Neural crest cell (in vitro differentiated cells): ENCODE data around the gene FRMD4A. TPM values are rescaled to one million over a fixed set of nuclear protein-coding genes. Genes with fewer than 3 reads are reported as not detected.

ENCODE experiments used
- DNase-seq: peaks from one replicate; pipeline ENCODE4 v3.0.0; 2021; ENCODE audit warnings: low read depth, mixed read lengths, low spot score
- H3K27ac Mint-ChIP-seq: one replicate; pipeline ENCODE4 v1.8.0; 2021; ENCODE audit warnings: mild to moderate bottlenecking, mixed read lengths; ENCODE audit not compliant: unreplicated experiment
- H3K27me3 Mint-ChIP-seq: 2 replicates; pipeline ENCODE4 v1.8.0; 2021; ENCODE audit warnings: low read depth, mild to moderate bottlenecking, mixed read lengths
- H3K36me3 Mint-ChIP-seq: 2 replicates; pipeline ENCODE4 v1.8.0; 2021; ENCODE audit warnings: low read depth, mild to moderate bottlenecking, mixed read lengths
- H3K4me1 Mint-ChIP-seq: 2 replicates; pipeline ENCODE4 v1.8.0; 2021; ENCODE audit warnings: mixed read lengths
- H3K4me3 Mint-ChIP-seq: one replicate; pipeline ENCODE4 v1.8.0; 2021; ENCODE audit warnings: mild to moderate bottlenecking, mixed read lengths
- H3K9me3 Mint-ChIP-seq: 2 replicates; pipeline ENCODE4 v1.8.0; 2021; ENCODE audit warnings: mixed read lengths
- CTCF ChIP-seq: fragments of 200-600 bp; sonication (generic); conservative IDR thresholded peaks from 2 replicates; pipeline ENCODE4 v1.5.0; 2021; ENCODE audit warnings: antibody characterized with exemption, mild to moderate bottlenecking
- total RNA-seq: library from RNA; stranded (reverse); gene quantifications from 2 replicates; pipeline ENCODE4 v1.2.1, GENCODE V29; 2021

FRMD4A gene
- total RNA-seq, 1 donor from 2014 or later = 65.3 TPM

GRCh38 chr10:13969118-13969791 lies 361.5 kb downstream of the FRMD4A start:
- no peak for TF ChIP-seq CTCF
- H3K4me1 Mint-ChIP-seq = peaks cover 3% of the 10 kb centered on the region
- DNase-seq = no peak
- H3K27ac Mint-ChIP-seq = no peak overlapping the region
- no peaks in the 10 kb centered on the region for H3K27me3 Mint-ChIP-seq
- no peaks in the 10 kb centered on the region for H3K9me3 Mint-ChIP-seq
- peaks cover 4% of the 10 kb centered on the region for H3K36me3 Mint-ChIP-seq
- H3K4me3 Mint-ChIP-seq = no peak overlapping the region

- no peaks in the 10 kb centered on the region for H3K9me3 Mint-ChIP-seq
- no peak for TF ChIP-seq CTCF
- H3K27ac Mint-ChIP-seq = no peak overlapping the region
- DNase-seq = no peak
- peaks cover 41% of the 10 kb centered on the region for H3K4me1 Mint-ChIP-seq
- H3K27me3 Mint-ChIP-seq = no peaks in the 10 kb centered on the region
- peaks cover 11% of the 10 kb centered on the region for H3K36me3 Mint-ChIP-seq
- no peak overlapping the region for H3K4me3 Mint-ChIP-seq
These were observed 368.9 kb downstream of the FRMD4A start for GRCh38 chr10:13961853-13962252.

DNA sequence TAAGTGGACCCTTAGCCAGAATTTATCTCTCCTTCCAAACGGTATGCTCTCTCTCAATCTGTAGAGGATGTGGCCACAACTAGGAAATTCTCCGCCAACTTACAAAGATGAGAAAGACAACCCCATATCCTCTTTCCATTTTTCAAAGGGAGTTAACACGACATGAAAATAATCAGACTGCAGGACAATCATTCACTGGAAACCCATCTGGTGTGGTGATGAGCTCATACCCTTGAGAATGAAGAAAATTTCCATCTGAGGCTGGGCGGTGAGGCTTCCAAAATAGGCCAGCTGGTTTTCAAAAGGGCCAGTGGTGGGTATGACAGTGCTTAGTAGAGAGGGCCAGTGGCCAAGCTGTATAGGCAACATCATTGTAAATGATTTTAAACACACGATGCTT lies 369.6 kb downstream of the FRMD4A start:
- Mint-ChIP-seq H3K9me3 (no peaks in the 10 kb centered on the region), H3K36me3 (peaks cover 7% of the 10 kb centered on the region), H3K4me3 (no peak overlapping the region), H3K27ac (no peak overlapping the region), H3K4me1 (peaks cover 46% of the 10 kb centered on the region), H3K27me3 (no peaks in the 10 kb centered on the region)
- no peak for DNase-seq
- TF ChIP-seq CTCF = no peak

DNA sequence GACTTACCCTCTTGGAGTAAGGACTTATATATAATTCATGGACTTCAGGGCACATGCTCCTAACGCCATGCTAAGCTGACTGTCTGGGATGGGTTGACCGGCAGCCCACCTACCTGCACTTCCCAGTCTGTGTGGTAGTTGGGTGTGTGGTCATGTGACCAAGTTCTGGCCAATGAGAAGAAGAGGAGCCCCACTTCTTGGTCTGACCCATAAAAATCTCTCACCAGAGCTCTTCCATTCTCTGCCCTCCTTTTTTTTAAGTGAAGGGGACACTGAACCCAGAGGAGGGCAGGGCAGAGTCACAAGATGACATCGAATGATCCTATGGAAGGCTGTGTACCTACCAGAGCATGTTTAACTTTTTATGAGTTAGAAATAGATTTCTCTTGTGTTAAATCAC lies 370.1 kb downstream of the FRMD4A start:
- no peak for TF ChIP-seq CTCF
- Mint-ChIP-seq H3K27ac (no peak overlapping the region), H3K36me3 (peaks cover 7% of the 10 kb centered on the region), H3K27me3 (no peaks in the 10 kb centered on the region), H3K9me3 (no peaks in the 10 kb centered on the region), H3K4me1 (peaks cover 46% of the 10 kb centered on the region), H3K4me3 (no peak overlapping the region)
- DNase-seq = no peak

DNA sequence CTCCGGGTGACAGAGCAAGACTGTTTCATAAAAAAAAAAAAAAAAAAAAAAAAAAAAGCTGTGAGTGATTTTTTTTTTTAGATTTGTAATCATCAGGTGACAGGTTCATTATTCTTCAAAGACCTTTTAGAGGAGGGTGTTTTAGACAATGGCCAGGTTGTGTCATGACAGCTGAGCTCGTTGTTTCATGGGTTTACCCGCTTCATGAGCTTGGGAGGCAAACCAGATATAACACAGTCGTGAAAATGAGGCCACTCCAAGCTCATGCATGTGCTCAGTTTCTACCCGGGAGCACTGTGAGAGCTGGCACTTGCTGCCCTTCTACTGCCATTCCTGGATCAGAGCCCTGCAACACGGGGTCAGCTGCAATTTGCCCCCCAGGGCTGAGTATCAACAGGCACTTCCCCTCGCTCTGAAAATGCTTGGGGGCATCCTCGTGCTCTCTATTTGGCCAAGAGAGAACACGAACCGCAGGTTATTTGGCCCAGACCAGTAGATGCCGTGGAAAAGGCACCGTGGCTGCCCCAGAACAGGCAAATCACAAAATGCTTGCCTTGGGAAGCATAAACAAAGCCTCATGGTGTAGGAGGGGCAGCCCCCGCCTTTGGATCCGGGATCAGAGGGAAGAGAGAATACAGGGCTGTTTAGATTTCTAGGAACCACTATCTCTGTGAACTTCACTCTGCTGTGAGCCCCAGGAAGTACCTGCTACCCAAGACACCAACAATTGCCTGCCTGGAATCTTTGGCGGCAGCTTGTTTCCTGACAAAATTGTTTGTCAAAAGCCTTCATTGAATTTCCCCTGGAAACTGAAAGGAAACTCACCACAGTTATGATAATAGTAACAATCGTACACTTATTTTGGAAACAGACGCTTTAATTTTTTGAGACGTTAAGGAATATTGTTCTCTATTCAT lies 371.0 kb downstream of the FRMD4A start:
- peaks cover 7% of the 10 kb centered on the region for H3K36me3 Mint-ChIP-seq
- H3K27ac Mint-ChIP-seq = no peak overlapping the region
- no peak for DNase-seq
- no peaks in the 10 kb centered on the region for H3K27me3 Mint-ChIP-seq
- H3K4me1 Mint-ChIP-seq = peaks cover 46% of the 10 kb centered on the region
- TF ChIP-seq CTCF = no peak
- H3K4me3 Mint-ChIP-seq = no peak overlapping the region
- peaks cover 1% of the 10 kb centered on the region for H3K9me3 Mint-ChIP-seq
